Measurements from ENCODE around the gene STARD9. TPM values are rescaled to one million over a fixed set of nuclear protein-coding genes. Genes with fewer than 3 reads are reported as not detected.

Gene STARD9
- total and polyA plus RNA-seq, 2 of the 13 experiments (the other 11 are each of a cell fraction or from before 2014, with no cell fraction given): 5.3 to 7.5 TPM

GRCh38 chr15:42694398-42694797, 119.0 kb downstream of the STARD9 start:
- Histone ChIP-seq H3K4me3 (replicated peaks in 1 of 3; ENCODE audit: insufficient read depth in 1 of 3, low read depth in 2 of 3, low read length in 3 of 3) (no peak overlapping the region), H3K79me2 (ENCODE audit: insufficient read depth, low read length) (no peaks in the 10 kb centered on the region), H3K4me1 (ENCODE audit: insufficient read depth, low read length) (no peaks in the 10 kb centered on the region), H4K20me1 (ENCODE audit: insufficient read depth, low read length) (no peaks in the 10 kb centered on the region), H3K27ac (ENCODE audit: extremely low read length, insufficient read depth, low read length) (no peak overlapping the region), H3K9ac (ENCODE audit: insufficient read depth, low read depth, low read length) (no peak overlapping the region), H3K4me2 (ENCODE audit: low read depth, low read length) (no peak overlapping the region), H3K27me3 (ENCODE audit: control insufficient read depth in 1 of 2, insufficient read depth in 2 of 2, low read length in 2 of 2) (no peaks in the 10 kb centered on the region; a peak in 1 of 5 replicates), H2AFZ (ENCODE audit: low read length) (no peak overlapping the region), H3K9me3 (ENCODE audit: low read length) (no peaks in the 10 kb centered on the region), H3K36me3 (replicated peaks in 1 of 2; ENCODE audit: control insufficient read depth in 1 of 2, insufficient read depth in 2 of 2, low read length in 2 of 2) (peaks cover 2 to 5% of the 10 kb centered on the region in 2 experiments; a peak in 2 of 5 replicates)
- 96% methylated on average over 10 of the region's 10 CpGs for WGBS (ENCODE audit: low lambda C conversion rate)
- intact Hi-C loops (cut with micrococcal nuclease; ENCODE audit: unreplicated experiment) (no loop called here), in situ Hi-C loops (cut with HindIII; ENCODE audit: extremely low pct_ligation_motif_present, low pct_unique_long_range_greater_than_20kb) (no loop called here)
- no TSS peak for BruUV-seq (replicated peaks)
- no peak for FAIRE-seq
- ChIA-PET CTCF (ENCODE audit: low intra/inter-chr PET ratio, low total read pairs) (no interaction called here), POLR2A (no interaction called here)
- no peak for ATAC-seq
- TF ChIP-seq TBP (CRISPR knock-in tag; IDR thresholded peaks at IDR 0.05) (no peak), ZNF678 (CRISPR knock-in tag; IDR thresholded peaks at IDR 0.05) (no peak), FOXJ3 (CRISPR knock-in tag; IDR thresholded peaks at IDR 0.05; ENCODE audit: borderline replicate concordance) (no peak), ZFP37 (CRISPR knock-in tag; IDR thresholded peaks at IDR 0.05; ENCODE audit: borderline replicate concordance) (no peak), PAX8 (CRISPR knock-in tag; IDR thresholded peaks at IDR 0.05; ENCODE audit: borderline replicate concordance) (no peak), PRDM10 (CRISPR knock-in tag; IDR thresholded peaks at IDR 0.05; ENCODE audit: low read depth) (no peak), HNRNPUL1 (IDR thresholded peaks at IDR 0.05; ENCODE audit: low read depth, low read length) (no peak), ZNF331 (CRISPR knock-in tag; IDR thresholded peaks at IDR 0.05) (no peak), NR2F2 (IDR thresholded peaks at IDR 0.05; ENCODE audit: borderline replicate concordance, low read depth) (no peak), ZNF883 (CRISPR knock-in tag; IDR thresholded peaks at IDR 0.05; ENCODE audit: not compliant biosample characterization) (no peak), SMAD9 (CRISPR knock-in tag; IDR thresholded peaks at IDR 0.05) (no peak), ZNF589 (CRISPR knock-in tag; conservative IDR thresholded peaks at IDR 0.05) (no peak), EEA1 (CRISPR knock-in tag; IDR thresholded peaks at IDR 0.05; ENCODE audit: borderline replicate concordance) (no peak), ELF3 (CRISPR knock-in tag; IDR thresholded peaks at IDR 0.05) (no peak), NFRKB (IDR thresholded peaks at IDR 0.05) (no peak), BRF2 (CRISPR knock-in tag; IDR thresholded peaks at IDR 0.05) (no peak), ZNF276 (CRISPR knock-in tag; IDR thresholded peaks at IDR 0.05; ENCODE audit: low read depth) (no peak), FOXM1 (CRISPR knock-in tag; IDR thresholded peaks at IDR 0.05) (no peak)
- DNase-seq (ENCODE audit: low spot score): no peak
